ENCODE measurements around the gene RGCC. TPM values are rescaled to one million over a fixed set of nuclear protein-coding genes. Genes with fewer than 3 reads are reported as not detected.

RGCC gene
- total RNA-seq, 1 experiment from 2014 or later: not detected

- Histone ChIP-seq H2AFZ (ENCODE audit: low read length) (no peak overlapping the region), H2BK12ac (ENCODE audit: insufficient read length, low read depth, low read length) (no peak overlapping the region), H3K4me2 (ENCODE audit: insufficient read depth, insufficient read length, low read length) (no peak overlapping the region), H3T11ph (ENCODE audit: low read length) (no peak overlapping the region), H2BK5ac (ENCODE audit: insufficient read length, low read length) (no peak overlapping the region), H2BK15ac (ENCODE audit: low read depth, low read length) (no peak overlapping the region), H3K23ac (ENCODE audit: insufficient read length, low read depth, low read length) (no peak overlapping the region), H3K56ac (ENCODE audit: insufficient read length, low read depth, low read length) (no peak overlapping the region), H4K91ac (ENCODE audit: insufficient read length, low read depth, low read length) (no peak overlapping the region), H3K4me1 (ENCODE audit: insufficient read depth, low read length) (no peaks in the 10 kb centered on the region), H4K8ac (replicated peaks; ENCODE audit: insufficient read length, low read depth, low read length) (no peak overlapping the region), H3K27ac (ENCODE audit: insufficient read length, low read depth, low read length) (no peak overlapping the region), H3K18ac (ENCODE audit: insufficient read length, low read depth, low read length) (no peak overlapping the region), H3K79me1 (ENCODE audit: insufficient read depth, low read depth, low read length, poor library complexity, severe bottlenecking) (no peaks in the 10 kb centered on the region), H2BK120ac (ENCODE audit: low read depth, low read length, poor library complexity, severe bottlenecking) (no peak overlapping the region), H3K79me2 (ENCODE audit: insufficient read depth, low read length) (no peaks in the 10 kb centered on the region), H3K9me3 (ENCODE audit: control insufficient read depth, low read depth, low read length) (no peaks in the 10 kb centered on the region), H3K23me2 (ENCODE audit: insufficient read length, low read depth, low read length, poor library complexity, severe bottlenecking) (no peaks in the 10 kb centered on the region), H2BK20ac (ENCODE audit: low read depth, low read length, poor library complexity, severe bottlenecking) (no peak overlapping the region), H3K14ac (ENCODE audit: insufficient read depth, low read length) (no peak overlapping the region), H4K5ac (ENCODE audit: insufficient read length, low read depth, low read length) (no peak overlapping the region), H3K27me3 (ENCODE audit: insufficient read depth, low read length) (no peaks in the 10 kb centered on the region), H4K20me1 (ENCODE audit: control insufficient read depth, insufficient read depth, insufficient read length) (no peaks in the 10 kb centered on the region), H3K4ac (ENCODE audit: low read depth, low read length) (no peak overlapping the region), H3K9ac (ENCODE audit: extremely low read depth, insufficient read length, low read length) (no peak overlapping the region), H2AK5ac (ENCODE audit: insufficient read length, low read length) (no peak overlapping the region)
- Mint-ChIP-seq H3K4me1 (peaks cover 2 to 5% of the 10 kb centered on the region in 2 experiments; a peak in 1 of 4 replicates), H3K36me3 (ENCODE audit: insufficient read depth in 1 of 3, low read depth in 3 of 3) (no peaks in the 10 kb centered on the region), H3K4me3 (no peak overlapping the region), H3K27ac (no peak overlapping the region), H3K27me3 (ENCODE audit: low read depth) (no peaks in the 10 kb centered on the region), H3K9me3 (no peaks in the 10 kb centered on the region)
- DNase-seq: no peak
- TF ChIP-seq, protein P1, sequence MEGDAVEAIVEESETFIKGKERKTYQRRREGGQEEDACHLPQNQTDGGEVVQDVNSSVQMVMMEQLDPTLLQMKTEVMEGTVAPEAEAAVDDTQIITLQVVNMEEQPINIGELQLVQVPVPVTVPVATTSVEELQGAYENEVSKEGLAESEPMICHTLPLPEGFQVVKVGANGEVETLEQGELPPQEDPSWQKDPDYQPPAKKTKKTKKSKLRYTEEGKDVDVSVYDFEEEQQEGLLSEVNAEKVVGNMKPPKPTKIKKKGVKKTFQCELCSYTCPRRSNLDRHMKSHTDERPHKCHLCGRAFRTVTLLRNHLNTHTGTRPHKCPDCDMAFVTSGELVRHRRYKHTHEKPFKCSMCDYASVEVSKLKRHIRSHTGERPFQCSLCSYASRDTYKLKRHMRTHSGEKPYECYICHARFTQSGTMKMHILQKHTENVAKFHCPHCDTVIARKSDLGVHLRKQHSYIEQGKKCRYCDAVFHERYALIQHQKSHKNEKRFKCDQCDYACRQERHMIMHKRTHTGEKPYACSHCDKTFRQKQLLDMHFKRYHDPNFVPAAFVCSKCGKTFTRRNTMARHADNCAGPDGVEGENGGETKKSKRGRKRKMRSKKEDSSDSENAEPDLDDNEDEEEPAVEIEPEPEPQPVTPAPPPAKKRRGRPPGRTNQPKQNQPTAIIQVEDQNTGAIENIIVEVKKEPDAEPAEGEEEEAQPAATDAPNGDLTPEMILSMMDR (conservative IDR thresholded peaks at IDR 0.05): no peak
Observed at GRCh38 chr13:41491436-41491835, 34.1 kb downstream of the RGCC start.

Data from H9 (cell line).